NT2/D1 (cell line): Measurements from ENCODE around the gene SHROOM4.

Experiments used
- SUZ12 ChIP-seq: IDR thresholded peaks from 2 replicates; pipeline ENCODE4 v1.6.1; 2011; ENCODE audit not compliant: insufficient read length, insufficient read depth; ENCODE audit errors: extremely low read depth
- YY1 ChIP-seq: IDR thresholded peaks from 2 replicates; pipeline ENCODE4 v1.6.1; 2011; ENCODE audit not compliant: insufficient read length, insufficient read depth
- ZNF274 ChIP-seq: IDR thresholded peaks from 2 replicates; pipeline ENCODE4 v1.6.1; 2011; ENCODE audit warnings: mild to moderate bottlenecking, low read depth, low read length

DNA sequence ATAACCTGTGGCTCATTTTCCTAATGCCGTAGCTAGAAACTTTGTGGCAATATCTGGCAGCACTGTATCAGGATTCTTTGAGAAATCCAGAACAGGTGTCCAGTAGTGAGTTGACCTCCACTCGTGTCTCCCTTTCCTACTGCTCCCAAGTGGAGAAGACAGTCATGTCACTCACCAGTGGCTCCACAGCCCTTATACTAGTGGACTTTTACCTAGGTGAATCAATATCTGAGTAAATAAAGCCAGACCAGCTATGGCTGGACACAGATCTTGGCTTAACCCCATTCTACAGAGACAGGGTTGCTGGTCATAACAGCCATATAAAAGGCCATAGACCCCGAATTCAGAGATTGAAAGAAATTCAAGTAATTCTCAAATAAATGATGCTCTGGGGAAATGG lies 46.5 kb upstream of the SHROOM4 start:
- TF ChIP-seq ZNF274, result no peak
- TF ChIP-seq YY1, result no peak
- no peak for TF ChIP-seq SUZ12
